OCI-LY1 (cell line): ENCODE measurements around the gene LTBP2.

Experiments used
- H2AFZ ChIP-seq: fragments of 200-600 bp; sonication (generic), shearing (Covaris generic); 2 replicates; pipeline ENCODE4 v1.6.0; 2014; ENCODE audit warnings: antibody characterized with exemption, mild to moderate bottlenecking, low read length
- H3F3A ChIP-seq: fragments of 200-600 bp; sonication (generic), shearing (Covaris generic); 2 replicates; pipeline ENCODE4 v1.6.0; 2014; ENCODE audit warnings: mild to moderate bottlenecking, antibody characterized with exemption, low read length, moderate library complexity; ENCODE audit not compliant: insufficient read depth
- H3K27ac ChIP-seq: fragments of 200-600 bp; sonication (generic); 2 replicates; pipeline ENCODE4 v1.5.1; 2014; ENCODE audit warnings: low read length, mixed run types, mild to moderate bottlenecking, low read depth; ENCODE audit not compliant: poor library complexity, severe bottlenecking
- H3K27me3 ChIP-seq: fragments of 200-600 bp; sonication (generic); 2 replicates; pipeline ENCODE4 v1.6.0; 2014; ENCODE audit warnings: antibody characterized with exemption, mild to moderate bottlenecking, low read length, moderate library complexity; ENCODE audit not compliant: insufficient read depth
- H3K36me3 ChIP-seq: fragments of 200-600 bp; sonication (generic); 2 replicates; pipeline ENCODE4 v1.6.1; 2014; ENCODE audit warnings: mild to moderate bottlenecking, antibody characterized with exemption, low read length, moderate library complexity, mixed read lengths; ENCODE audit not compliant: insufficient read depth
- H3K4me1 ChIP-seq: fragments of 200-600 bp; sonication (generic); 2 replicates; pipeline ENCODE4 v1.5.1; 2014; ENCODE audit warnings: mild to moderate bottlenecking, low read length, moderate library complexity; ENCODE audit not compliant: insufficient read depth, severe bottlenecking
- H3K4me2 ChIP-seq: fragments of 200-600 bp; sonication (generic), shearing (Covaris generic); 2 replicates; pipeline ENCODE4 v1.6.1; 2014; ENCODE audit warnings: low read length
- H3K4me3 ChIP-seq: fragments of 200-600 bp; sonication (generic); 2 replicates; pipeline ENCODE4 v1.5.1; 2014; ENCODE audit warnings: low read length, low read depth, mild to moderate bottlenecking, mixed read lengths; ENCODE audit not compliant: poor library complexity, severe bottlenecking
- H3K79me2 ChIP-seq: fragments of 200-600 bp; shearing (Covaris generic); 2 replicates; pipeline ENCODE4 v1.6.1; 2016; ENCODE audit warnings: mixed run types, low read length, mixed read lengths; ENCODE audit not compliant: insufficient read depth
- H3K9ac ChIP-seq: fragments of 200-600 bp; sonication (generic), shearing (Covaris generic); 2 replicates; pipeline ENCODE4 v1.6.1; 2014; ENCODE audit warnings: mild to moderate bottlenecking, low read length, mixed read lengths
- H3K9me2 ChIP-seq: fragments of 200-600 bp; sonication (generic), shearing (Covaris generic); 2 replicates; pipeline ENCODE4 v1.6.1; 2014; ENCODE audit warnings: low read depth, mild to moderate bottlenecking, low read length, mixed read lengths
- H3K9me3 ChIP-seq: fragments of 200-600 bp; shearing (Covaris generic); 2 replicates; pipeline ENCODE4 v1.6.1; 2014; ENCODE audit warnings: low read length, mixed read lengths
- H4K20me1 ChIP-seq: fragments of 200-600 bp; sonication (generic), shearing (Covaris generic); 2 replicates; pipeline ENCODE4 v1.6.0; 2016; ENCODE audit warnings: mild to moderate bottlenecking, low read length; ENCODE audit not compliant: insufficient read depth
- EZH2 ChIP-seq: fragments of 200-600 bp; sonication (generic), shearing (Covaris generic); IDR thresholded peaks from 2 replicates; pipeline ENCODE4 v1.8.0; 2017; ENCODE audit warnings: borderline replicate concordance, mixed run types, mild to moderate bottlenecking, antibody characterized with exemption, low read length, moderate library complexity, mixed read lengths
- TF ChIP-seq, protein P1 (sequence below): fragments of 200-600 bp; sonication (generic), shearing (Covaris generic); IDR thresholded peaks from 2 replicates; pipeline ENCODE4 v1.5.1; 2017; ENCODE audit warnings: mild to moderate bottlenecking, antibody characterized with exemption, low read length, moderate library complexity, mixed read lengths

The LTBP2 gene

GRCh38 chr14:74611650-74612349 is at the start of gene LTBP2:
LTBP2 (minus strand) TSS chr14:74612237; CDS start chr14:74611944, 293 bp downstream.
- Histone ChIP-seq H2AFZ (0 out of 2 replicates have a peak within 1 kb of the TSS, but pooled peaks have one; percentile 1), H4K20me1 (no peaks in the 10 kb centered on the region), H3F3A (no peaks in the 10 kb centered on the region), H3K79me2 (no peaks in the 10 kb centered on the region), H3K27me3 (no peaks in the 10 kb centered on the region), H3K27ac (no peak within 1 kb of the TSS), H3K4me2 (peak within 1 kb of the TSS; percentile 80), H3K4me3 (peak within 1 kb of the TSS; percentile 61), H3K36me3 (no peaks in the 10 kb centered on the region), H3K9me2 (no peaks in the 10 kb centered on the region), H3K4me1 (peaks cover 9% of the 10 kb centered on the region), H3K9ac (peak within 1 kb of the TSS; percentile 59), H3K9me3 (no peaks in the 10 kb centered on the region)
- TF ChIP-seq, protein P1, sequence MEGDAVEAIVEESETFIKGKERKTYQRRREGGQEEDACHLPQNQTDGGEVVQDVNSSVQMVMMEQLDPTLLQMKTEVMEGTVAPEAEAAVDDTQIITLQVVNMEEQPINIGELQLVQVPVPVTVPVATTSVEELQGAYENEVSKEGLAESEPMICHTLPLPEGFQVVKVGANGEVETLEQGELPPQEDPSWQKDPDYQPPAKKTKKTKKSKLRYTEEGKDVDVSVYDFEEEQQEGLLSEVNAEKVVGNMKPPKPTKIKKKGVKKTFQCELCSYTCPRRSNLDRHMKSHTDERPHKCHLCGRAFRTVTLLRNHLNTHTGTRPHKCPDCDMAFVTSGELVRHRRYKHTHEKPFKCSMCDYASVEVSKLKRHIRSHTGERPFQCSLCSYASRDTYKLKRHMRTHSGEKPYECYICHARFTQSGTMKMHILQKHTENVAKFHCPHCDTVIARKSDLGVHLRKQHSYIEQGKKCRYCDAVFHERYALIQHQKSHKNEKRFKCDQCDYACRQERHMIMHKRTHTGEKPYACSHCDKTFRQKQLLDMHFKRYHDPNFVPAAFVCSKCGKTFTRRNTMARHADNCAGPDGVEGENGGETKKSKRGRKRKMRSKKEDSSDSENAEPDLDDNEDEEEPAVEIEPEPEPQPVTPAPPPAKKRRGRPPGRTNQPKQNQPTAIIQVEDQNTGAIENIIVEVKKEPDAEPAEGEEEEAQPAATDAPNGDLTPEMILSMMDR, result no peak
- no peak for TF ChIP-seq EZH2

DNA sequence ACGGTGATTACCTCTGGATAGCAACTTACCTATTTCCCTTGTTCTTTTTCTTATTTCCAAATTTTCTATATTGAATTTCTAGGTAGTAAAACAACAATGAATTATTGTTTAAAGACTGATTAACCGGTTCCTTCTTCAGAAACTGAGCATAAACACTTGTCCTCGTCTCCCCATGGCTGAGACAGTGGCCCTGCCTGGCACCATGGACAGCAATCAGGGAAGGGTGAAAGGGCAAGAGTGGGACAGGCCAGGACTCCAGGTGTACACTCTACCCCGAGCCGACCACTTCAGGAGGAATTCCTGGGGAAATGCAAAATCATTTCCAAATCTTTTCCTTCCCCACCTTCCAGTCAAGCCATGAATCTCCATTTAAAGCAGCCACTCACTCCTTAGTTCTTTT is 48.8 kb upstream of the LTBP2 start:
- Histone ChIP-seq H3K9ac (no peak overlapping the region), H3K79me2 (no peaks in the 10 kb centered on the region), H3K27me3 (no peaks in the 10 kb centered on the region), H2AFZ (no peak overlapping the region), H3K9me3 (no peaks in the 10 kb centered on the region), H3K4me1 (no peaks in the 10 kb centered on the region), H3K36me3 (peaks cover 50% of the 10 kb centered on the region; the same call in 1 of the 2 replicates), H3K27ac (no peak overlapping the region), H3K4me2 (no peak overlapping the region), H3K9me2 (no peaks in the 10 kb centered on the region), H4K20me1 (no peaks in the 10 kb centered on the region), H3K4me3 (no peak overlapping the region), H3F3A (no peaks in the 10 kb centered on the region)
- TF ChIP-seq, protein P1, result no peak
- TF ChIP-seq EZH2, result no peak

- Histone ChIP-seq H3K27me3 (no peaks in the 10 kb centered on the region), H3K79me2 (no peaks in the 10 kb centered on the region), H3K4me2 (no peak overlapping the region), H3K4me1 (no peaks in the 10 kb centered on the region), H3F3A (no peaks in the 10 kb centered on the region), H3K36me3 (peaks cover 43% of the 10 kb centered on the region; the same call in 1 of the 2 replicates), H3K9me3 (no peaks in the 10 kb centered on the region), H2AFZ (no peak overlapping the region), H3K9me2 (no peaks in the 10 kb centered on the region), H3K9ac (no peak overlapping the region), H3K27ac (no peak overlapping the region), H4K20me1 (no peaks in the 10 kb centered on the region), H3K4me3 (no peak overlapping the region)
- TF ChIP-seq EZH2, result no peak
- TF ChIP-seq, protein P1, result no peak
Measured at GRCh38 chr14:74660167-74660566, 48.1 kb upstream of the LTBP2 start.
